ENCODE measurements around the gene LKAAEAR1.

Gene LKAAEAR1

DNA sequence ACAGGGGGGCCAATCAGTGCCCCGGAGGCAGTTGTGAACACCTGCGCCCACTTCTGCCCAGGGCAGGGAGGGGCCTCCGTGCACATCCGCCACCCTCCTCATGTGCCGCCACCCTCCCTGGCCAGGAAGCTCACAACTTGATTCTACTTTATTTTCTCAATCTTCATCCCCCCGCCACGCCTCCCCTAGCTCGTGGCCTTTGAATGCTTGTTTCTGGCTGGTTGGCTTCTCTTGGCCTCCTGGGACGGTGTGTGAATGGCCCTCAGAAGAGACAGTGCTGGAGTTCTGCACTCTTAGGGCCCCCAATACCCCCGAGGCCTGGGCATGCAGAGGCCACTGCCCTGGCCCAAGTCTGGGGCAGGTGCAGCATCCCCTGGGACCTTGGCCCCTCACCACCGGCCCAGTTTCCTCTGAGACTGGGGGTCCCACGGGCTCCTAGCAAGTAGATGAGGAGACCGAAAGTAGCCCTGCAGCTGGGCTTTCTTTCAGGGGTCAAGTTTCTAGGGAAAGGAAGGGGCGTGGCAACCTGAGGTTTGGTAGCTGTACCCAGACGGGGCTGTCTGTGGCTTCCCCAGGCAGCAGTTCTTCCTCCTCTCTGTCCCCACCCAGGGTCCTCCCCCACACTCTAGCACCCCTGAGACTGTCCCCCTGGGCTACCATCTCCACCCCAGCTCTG, 6.2 kb downstream of the LKAAEAR1 start:
- DNase-seq, result no peak

DNA sequence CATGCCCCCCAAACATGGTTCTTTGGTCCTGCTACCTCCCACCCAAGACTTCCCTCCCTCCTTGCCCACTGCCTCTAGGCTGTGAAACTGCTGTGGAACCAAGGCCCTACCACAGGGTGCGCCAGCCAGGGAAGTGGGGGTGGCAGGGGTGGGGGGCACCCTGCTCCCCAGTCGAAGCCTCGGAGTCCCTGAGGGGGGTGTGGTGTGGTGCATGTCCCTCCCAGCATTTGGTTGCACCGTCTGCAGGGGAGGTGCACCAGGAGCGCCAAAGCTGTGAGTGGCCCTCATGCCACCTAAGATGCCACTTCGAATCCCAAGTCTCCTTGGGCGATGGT, 6.7 kb downstream of the LKAAEAR1 start:
- no peak for DNase-seq

DNA sequence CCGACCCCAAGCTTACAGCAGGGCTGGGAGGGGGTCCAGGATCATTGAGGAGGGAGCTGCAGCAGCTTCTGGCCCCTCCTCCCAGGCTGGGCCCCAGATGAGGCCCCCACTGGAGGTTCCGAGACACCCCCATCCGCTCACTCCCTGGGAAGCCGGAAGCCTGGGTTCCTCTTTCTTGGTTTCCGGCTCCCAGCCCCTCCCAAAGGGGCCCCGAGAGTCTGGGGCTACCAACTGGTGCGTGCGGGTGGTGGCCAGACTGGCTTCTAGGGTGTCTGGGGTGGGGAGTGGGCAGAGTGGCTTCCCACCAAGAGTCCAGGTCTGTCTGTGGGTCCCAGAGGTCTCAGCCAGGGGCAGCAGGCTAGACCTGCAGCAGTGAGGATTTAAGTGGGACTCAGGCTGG, 7.1 kb downstream of the LKAAEAR1 start:
- no peak for DNase-seq

DNA sequence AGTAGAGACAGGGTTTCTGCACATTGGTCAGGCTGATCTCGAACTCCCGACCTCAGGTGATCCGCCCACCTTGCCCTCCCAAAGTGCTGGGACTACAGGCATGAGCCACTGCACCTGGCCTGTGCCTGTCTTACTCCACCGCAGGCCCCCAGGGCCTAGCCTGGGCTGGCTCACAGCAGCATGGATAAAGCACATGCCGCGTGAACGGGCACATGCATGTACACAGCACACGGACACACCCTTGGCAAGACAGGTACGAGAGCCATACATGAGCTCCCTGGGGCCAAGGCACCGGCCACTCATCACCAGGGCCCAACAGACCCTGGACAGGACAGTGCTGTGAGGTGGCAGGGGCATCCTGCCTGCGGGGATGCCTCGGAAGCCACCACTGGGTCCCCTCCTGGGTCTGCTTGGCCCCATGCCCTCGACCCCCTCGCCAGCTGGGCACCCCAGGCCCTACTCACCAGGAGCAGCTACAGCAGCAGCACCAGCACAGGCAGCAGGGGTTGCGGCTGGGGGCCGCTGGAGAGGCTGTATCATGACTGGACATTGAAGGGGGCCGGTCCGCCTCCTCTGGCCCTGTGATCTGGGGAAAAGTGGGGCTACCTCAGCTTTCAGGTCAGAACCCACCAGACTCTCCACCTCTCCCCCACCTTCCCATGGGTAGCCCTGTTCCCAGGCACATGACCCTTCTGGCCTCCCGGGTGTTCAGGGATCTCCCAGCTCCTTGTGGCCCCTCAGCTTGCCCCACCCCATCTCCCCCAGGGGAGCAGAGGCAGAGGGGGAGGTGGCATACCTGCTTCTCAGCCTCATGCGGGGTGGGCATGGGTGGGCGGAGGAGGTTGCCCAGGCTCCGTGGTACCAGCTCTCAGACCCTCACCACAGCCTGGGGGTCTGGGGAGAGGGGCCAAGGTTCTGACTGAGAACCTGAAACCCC, 7.9 kb downstream of the LKAAEAR1 start:
- DNase-seq, result no peak

DNA sequence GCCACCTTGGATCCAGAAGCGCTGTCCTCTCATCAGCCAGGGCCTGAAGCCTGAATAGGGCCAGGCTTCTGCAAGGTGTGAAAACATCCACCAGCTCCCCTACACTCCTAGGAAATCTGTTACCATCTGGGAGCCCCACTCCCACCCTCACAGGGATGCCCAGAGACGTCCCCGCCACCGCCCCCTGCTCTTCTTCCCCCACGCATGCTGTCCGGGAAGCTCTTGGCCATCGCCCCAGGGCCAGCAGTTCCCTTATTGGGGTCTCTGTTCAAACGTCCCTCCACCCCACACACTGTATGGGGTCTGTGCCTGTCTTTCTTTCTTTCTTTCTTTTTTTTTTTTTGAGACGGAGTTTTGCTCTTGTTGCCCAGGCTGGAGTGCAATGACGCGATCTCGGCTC, 8.6 kb downstream of the LKAAEAR1 start:
- DNase-seq, result no peak

DNA sequence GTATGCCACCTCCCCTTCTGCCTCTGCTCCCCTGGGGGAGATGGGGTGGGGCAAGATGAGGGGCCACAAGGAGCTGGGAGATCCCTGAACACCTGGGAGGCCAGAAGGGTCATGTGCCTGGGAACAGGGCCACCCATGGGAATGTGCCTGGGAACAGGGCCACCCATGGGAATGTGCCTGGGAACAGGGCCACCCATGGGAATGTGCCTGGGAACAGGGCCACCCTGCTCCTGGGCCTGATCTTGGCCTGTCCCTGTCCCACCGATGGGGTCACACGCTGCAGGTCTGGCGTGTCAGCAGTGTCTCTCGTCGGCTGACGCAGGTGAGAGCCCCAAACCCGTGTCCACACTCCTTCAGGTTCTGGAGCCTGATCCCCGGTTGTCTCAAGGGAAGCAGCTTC, 9.2 kb downstream of the LKAAEAR1 start:
- no peak for DNase-seq

DNA sequence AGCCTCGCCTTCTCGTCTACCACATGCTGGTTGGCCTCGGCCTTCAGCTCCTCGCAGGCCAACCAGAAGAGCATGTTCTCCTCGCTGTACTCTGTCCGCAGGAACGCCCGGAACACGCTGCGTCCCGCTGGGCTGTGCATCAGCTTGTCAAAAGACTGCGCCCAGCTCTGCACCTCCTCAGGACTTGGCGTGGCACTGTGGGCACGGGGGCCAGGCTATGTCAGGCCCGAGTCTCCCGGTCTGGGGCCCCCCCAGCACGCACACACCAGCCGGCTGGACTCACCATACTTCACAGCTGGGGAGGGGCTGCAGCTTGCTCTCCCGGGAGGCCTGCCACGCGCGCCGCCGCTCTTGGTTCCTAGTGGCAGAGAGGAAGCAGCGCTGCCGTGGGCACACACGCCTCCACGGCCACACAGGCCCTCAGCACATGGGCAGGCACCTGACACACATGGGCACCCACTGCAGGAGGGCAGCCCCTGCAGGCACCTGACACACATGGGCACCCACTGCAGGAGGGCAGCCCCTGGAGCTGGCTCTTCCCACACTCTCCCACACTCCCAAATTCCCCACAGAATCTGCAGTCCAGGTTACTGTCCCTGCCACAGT, 9.9 kb downstream of the LKAAEAR1 start:
- no peak for DNase-seq

DNA sequence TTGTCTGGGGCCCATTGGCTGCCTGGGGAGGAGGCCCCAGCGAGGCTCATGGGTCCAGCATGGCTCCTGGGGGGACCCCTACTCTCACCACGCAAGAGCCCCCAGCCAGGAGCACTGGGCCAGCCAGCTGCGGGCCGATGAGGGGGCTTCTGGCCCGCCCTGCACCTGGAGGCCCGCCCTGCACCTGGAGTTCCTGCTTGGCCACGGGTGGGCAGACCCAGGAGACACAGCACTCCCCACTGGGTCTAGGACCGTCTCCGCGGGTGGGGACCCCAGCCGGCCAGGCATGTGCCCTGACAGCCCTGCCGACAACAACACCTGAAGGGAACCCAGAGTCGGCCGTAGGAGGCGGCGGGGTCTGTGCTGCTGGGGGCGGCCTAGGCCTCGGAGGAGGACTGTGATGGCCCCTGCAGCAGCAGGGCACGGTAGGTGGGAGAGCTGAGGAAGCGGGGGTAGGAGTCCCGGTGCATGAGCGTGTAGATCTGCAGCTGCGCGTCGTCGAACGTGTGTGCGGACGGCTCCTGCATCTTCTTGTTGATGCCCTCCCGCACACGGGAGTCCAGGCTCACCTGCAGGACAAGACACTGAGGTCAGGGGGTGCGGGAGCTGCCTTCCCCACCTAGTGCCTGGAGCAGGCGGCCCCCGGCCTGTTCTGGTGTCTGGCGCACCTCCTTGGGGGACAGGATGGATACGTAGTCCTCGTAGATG, 10.6 kb downstream of the LKAAEAR1 start:
- DNase-seq, result no peak

DNA sequence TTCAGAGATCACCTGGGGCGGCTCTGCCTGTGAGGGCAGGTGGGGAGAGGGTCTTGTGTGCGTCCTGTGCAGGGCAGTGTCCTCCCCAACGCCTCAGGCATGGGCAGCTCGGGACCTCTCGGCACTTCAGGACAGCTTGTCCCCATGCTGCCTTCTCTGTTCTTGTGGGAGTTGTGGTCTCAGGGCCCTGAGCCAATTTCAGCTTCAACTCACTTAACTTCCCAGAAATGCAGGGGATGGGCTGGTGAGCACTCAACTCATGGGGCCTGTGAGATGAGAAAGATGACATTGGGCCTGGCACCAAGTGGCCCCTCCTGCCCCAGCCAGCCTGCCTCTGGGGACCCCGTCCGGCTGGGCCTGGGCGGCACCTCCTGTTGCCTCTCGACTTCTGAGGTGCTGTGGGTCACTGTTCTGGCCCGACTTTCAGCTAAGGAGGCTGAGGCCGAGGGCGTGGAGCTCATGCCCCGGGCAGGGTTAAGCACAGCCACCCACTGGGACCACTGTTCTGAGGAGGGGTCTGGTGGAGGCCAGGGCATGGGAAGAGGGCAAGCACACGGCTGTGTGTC, 11.6 kb downstream of the LKAAEAR1 start:
- DNase-seq, result no peak

DNA sequence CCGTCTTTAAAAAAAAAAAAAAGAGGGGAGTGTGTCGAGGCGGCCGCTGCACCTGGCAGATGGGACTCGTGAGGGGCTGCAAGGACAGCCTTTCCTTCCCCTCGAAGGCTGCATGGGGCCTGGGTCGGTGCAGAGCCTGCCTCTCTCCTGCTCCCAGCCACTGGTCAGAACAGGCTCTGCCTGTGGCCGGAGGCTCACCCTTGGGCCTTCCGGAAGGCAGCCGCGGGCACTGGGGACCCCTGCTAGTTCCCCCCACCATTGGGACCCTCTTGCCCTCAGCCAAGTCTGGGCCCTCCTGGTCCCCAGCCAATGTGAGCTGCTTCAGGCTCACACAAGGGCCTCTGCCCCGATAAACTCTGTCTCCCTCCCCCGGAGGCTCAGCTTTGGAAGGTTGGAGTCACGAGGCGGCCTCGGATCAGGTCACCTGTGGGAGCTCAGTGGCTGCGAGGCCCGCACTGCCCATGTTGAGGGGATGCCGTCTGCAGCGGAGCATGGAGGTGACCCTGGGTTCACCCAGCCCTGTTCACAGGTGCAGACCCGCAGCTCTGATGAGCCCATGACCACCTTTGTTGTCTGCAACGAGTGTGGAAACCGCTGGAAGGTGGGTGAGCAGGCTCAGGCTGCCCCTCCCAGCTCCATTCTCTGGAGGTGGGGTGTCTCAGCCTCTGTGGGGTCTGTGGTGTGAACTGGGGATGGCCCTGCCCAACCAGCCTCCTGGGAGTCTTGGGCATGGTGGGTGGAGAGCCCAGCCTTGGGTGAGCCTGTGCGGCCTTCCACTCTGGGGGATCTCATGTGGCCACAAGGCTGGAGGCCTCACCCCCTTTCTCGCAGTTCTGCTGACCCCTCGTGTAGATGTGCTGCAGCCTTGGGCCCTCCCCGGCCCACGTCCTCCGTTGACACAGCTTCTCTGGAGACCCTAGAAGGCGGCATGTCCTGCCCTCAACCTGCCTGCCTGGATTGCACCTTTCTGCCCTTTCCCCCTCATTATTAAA, 12.6 kb downstream of the LKAAEAR1 start:
- DNase-seq, result no peak

DNA sequence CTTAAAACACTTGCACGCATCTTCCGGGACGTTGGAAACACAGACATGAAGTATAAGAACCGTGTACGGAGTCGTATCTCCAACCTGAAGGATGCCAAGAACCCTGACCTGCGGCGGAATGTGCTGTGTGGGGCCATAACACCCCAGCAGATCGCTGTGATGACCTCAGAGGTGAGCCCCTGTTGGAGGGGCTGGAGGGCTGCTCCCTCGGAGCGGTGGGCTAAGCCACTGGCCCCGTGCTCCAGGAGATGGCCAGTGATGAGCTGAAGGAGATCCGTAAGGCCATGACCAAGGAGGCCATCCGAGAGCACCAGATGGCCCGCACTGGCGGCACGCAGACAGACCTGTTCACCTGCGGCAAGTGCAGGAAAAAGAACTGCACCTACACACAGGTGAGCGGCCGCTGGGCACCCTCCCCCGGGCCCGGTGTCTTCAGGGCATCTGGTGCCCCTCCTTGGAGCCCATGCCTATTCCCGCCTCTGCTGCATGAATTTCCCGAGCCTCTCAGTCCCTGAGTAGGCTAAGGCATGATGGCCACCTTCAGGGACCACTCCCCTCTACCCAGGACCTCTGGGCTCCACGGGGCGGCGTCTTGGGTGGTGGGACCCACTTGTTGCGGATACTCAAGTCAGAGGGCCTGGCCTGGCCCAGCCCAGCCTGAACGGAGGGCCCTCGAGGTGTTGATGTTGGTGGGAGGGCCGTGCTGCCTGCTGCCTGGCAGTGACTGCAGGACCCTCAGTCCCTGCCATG, 13.8 kb downstream of the LKAAEAR1 start:
- DNase-seq, result no peak

DNA sequence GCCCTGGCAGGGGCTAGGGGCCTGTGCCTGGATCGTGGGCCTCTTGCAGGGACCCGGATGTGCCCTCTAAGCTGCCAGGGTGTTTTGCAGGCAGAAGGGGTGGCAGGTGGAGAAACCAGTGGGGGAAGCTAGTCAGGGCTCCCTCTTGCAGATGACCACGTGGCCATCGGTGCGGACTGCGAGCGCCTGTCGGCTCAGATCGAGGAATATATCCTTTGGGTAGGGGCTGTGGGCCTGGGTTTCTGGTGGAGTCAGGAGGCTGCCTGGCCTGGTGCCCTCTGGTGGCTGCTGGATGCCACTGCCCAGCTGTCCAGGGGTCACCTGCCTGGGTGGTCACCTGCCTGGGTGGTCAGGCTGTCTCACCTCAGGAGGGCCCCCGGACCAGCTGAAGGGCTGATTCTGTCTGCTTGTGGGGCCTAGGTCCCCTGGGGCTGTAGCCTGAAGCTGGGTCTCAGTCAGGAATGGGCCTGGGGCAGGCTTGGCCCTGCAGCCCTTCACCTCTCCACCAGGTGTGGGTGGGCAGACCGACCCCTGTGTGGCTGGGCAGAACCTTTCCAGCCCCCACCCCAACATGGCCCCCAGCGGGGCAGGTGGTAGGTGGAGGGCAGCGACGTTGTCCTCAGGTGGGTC, 14.5 kb downstream of the LKAAEAR1 start:
- DNase-seq, result no peak

DNA sequence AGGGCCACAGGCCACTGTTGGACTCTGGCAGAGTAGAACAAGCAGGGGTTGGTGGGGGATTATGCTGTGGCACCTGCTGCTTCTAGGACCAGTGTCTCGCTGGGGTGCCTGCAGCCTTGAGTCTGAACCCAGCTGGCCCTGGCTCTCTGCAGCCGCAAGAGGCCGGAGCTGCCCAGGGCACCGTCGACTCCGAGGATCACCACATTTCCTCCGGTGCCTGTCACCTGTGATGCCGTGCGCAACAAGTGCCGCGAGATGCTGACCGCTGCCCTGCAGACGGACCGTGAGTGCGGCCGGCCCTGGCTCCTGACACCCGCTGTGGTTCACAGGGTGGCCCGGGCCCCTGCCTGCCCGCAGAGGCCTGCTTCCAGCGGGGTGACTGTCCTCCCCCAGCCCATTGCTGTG, 15.0 kb downstream of the LKAAEAR1 start:
- no peak for DNase-seq

DNA sequence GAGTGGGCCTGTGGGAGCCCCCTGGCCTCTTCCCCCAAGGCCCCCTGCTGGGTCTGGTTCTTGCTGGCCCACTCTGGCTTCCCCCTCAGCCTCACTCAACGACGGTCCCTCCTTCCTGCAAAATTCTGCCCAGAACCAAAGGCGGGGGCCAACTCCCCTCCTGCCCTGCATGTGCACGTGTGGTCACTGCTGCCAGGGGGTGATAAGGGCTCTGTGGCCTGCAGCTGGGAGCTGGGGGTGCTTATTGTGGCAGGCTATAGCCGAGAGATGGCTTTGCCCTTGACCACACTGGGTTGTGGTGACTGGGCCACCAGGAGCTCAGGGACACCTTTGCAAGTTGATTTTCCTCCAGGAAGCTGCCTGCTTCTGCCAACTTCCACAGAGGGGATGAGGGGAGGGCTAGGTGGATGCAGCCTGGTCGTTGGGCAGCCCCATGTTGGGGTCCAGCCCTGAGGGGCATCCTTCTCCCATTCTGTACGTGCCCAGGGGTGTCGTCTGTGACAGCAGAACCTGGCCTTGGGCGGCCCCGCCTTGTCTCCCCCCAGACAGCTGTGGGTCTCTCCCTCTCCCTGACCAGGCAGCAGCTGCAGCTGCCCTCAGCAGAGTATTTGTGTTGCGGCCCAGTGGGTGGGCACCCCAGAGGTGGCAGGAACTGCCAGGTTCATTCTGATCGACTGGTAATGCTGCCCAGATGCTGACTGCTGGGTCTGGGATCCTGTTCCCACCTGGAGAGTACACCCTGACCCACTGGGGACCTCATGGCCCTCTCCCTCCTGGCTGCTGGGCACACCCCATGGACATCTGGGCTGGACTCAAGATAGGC, 15.6 kb downstream of the LKAAEAR1 start:
- DNase-seq, result no peak

DNA sequence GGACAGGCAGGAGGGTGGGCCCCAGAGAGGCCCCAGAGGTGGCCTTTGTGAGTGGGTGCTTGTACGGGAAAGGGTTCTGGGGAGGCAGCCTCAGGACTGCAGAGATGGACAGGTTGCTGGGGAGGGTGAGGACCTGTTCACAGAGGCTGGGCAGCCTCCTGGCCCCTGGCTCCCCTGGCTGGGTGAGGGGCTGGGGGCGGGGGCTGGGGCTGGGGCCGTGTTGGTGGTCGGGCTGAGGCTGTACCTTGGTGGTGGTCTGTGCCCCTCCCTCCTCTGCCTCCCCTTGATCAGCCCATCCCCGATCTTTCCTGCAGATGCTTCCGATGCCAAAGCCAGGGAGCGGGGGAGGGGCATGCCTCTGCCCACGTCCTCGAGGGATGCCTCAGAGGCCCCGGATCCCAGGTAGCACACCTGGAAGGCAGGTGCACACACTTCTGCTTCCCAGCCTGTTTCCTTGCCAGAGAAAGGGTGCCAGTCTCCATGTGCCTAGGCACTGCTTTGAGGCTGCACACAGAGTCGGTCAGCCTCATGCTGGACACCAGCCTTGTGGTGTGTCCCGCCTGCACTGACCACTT, 16.4 kb downstream of the LKAAEAR1 start:
- DNase-seq, result no peak

DNA sequence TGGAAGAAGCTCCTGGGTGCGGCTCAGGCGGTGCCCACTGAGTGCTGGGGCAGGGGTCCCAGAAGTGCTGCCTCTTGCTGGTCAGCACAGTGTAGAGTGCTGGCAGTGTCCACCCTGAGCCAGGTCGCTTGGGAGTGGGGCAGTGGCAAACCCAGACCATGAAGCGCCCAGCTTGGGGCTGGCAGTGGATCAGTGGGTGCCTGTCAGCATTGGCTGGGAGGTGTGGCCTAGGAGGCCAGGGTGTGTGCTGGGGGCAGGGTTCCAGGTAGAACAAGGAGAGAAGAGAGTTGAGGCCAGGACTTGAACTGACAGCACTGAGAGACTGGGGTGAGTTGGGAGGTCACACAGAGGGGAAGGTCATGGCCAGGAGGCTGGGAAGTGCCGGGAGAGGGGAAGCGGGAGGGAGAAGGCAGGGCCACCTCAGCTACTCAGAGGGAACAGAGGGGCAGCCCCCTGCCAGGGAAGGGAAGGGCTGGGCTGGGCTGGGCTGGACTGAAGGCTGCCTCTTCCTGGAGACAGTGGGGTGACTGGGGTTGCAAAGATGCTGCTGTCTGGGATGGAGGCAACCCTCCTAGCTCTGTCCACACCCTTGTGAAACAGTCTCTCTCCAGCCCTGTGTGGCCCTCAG, 17.1 kb downstream of the LKAAEAR1 start:
- no peak for DNase-seq

DNA sequence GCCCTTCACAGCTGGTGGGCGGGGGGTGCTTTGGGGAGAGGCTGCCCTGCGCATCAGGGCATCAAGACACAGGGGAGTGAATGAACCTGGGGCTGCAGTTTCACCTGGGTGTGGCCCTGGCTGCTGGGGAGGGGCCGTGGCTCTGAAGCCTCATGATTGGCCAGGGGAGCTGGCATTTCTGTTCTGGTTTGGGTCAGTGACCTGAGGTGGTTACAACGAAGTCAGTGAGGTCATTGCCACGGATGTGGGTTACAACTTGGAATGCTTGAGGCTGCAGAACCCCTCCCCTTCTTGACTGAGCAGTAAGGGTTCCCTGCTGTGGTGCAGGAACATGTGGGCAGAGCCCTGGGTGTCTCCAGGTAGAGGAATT, 18.2 kb downstream of the LKAAEAR1 start:
- DNase-seq, result no peak

DNA sequence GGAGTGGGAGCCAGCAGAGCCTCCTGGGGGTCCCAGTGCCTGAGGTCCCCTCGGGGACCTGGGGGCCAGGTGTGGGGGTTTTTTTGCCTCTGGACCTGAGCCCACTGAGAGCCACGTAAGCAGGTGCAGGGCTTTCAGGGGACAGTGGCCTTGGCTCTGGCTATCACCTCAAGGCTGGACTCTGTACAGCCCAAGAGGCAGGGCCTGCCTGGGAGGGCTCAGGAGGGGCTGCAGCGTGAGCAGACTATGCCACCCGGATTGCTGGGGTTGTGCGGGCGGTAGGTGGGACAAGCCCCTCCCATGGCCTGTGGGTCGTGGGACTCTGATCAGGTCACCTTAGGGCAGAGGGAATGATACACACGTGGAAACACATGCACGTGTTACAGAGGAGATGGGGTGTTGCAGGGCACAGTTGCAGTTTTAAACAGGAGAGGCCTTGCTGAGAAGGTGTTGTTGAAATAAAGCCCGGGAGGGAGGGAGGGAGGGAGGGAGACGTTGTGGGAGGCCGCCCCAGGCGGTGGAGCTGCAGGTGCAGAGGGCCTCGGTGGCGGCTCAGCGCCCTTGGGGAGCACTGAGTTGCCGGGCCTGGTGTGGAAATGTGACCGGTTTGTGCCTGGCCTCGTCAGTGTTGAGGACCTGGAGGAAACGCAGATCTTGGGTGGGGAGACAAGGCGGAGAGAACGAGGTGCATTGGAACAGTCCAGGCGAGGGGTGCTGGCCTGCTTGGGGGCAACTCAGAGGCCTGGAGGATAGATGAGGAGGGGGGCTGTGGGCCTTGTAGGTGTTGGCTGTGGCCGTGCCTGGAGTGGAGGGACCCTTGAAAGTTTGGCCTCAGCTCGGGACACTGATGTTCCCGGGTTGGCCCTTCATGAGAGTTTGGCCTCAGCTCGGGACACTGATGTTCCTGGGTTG, 18.9 kb downstream of the LKAAEAR1 start:
- DNase-seq, result no peak

Data from SIG-M5 (cell line).